HG03103 (cell line): ENCODE measurements around the gene PTPRE.

Experiments
- ATAC-seq: cut with Tn5 transposase; IDR thresholded peaks from one replicate; pipeline ENCODE4 v1.9.1; 2021; ENCODE audit warnings: low read depth; ENCODE audit not compliant: unreplicated experiment

The PTPRE gene

GRCh38 chr10:127997271-127997670 is 90.4 kb downstream of the PTPRE start:
- ATAC-seq: no peak

DNA sequence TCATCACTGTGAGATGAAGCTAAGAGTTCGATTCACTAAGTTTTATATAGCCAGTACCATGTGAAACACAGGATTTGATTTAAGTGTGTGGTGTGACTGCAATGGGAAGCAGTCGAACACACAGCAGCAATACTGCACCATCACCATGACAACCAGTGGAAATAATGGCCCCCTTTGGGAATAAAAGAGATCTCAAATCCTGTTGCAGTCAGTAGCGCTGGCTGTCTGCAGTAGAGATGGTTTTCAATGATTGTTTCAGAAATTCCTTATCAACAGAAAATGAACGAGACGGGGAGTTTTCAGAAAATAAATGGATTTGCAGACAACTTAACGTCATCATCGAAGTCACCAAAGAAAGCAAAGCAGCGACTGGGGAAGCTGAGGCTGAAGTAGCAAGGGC is 91.0 kb downstream of the PTPRE start:
- no peak for ATAC-seq

DNA sequence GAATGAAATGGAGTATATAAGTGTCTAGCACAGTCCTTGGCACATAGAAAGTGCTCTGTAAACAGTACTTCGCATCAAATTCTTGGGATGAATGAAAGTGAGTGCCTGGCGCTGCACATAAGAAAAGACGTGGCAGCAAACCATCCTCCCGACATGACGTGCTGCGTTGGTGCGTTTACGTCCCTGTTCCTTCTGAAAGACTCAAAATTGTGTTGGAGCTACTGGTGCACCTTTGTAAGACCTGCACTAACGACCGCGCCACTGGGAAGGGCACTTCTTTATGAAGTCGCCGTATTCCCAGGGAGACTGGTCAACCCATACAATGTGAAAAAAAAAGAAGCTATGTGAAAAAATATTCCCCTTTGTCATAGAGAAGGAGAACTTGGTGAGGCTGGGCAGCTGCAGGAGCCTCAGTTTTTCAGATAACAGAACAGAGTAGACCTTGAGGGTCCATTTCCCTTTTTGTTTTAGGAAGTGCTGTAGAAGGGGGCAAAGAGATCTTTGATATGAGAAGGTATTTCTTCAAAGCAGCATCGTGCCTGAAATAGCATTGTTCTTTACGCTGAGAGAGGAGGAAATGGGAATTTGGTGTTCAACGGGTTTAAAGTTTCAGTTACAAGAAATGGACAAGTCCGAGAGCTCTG is 91.7 kb downstream of the PTPRE start:
- ATAC-seq: no peak

DNA sequence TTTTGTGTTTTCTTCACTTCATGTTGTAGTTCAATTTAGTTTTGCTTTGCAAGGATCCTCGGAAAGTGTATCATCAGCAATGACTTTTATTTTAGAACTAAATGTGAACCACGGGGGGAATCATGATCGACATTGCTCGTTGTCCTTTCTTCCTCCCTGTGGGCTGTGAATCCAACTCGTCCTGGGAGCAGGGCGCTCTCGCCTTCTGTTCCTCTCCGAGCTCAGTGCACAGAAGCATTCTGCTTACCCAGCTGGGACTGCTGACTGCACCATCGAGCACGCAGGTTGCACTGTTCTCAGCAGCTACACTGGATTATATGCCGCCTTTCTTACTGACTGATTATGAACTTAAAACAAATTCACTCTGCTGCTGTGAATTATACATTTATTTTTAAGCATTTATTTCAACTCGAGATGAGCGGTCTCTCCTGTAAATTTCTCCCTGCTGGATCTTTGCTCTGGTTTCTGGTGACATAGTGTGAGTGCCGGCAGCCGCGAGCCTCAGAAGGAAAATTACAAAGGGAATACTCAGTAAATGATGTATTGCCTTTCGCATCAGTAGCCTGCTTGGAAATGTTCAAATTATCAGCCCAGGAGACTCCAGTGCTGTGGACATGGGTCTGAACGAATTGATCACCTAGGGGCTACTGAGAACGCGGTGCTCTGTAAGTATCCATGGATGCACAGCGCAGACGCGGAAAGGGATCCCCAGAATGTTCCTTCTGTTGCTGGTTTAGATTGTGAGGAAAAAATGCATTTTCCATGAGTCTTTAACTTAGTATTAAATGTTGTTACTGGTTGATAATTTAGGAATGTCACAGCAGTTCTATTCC is 92.6 kb downstream of the PTPRE start:
- no peak for ATAC-seq

GRCh38 chr10:128000471-128001362 is 93.8 kb downstream of the PTPRE start:
- ATAC-seq: no peak

DNA sequence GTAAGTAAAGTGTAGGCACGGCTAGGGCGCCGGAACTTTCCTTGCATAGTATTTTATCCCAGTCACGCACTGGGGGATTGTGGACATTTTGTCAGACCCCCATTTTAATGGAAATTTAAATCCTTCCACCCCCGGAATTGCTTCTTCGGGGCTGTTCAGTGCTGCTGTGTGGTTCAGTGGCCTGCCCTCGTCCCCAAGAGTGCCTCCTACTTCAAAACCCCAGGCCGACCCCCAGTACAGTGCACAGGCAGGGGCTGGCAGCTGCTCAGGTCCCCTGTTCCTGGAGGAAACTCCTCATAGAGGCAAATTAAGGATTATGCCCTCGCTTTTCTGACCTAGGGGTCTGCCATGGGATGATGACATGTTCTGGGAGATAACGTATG is 94.5 kb downstream of the PTPRE start:
- ATAC-seq: no peak

- no peak for ATAC-seq
Observed at GRCh38 chr10:128001849-128002248, 94.9 kb downstream of the PTPRE start.

DNA sequence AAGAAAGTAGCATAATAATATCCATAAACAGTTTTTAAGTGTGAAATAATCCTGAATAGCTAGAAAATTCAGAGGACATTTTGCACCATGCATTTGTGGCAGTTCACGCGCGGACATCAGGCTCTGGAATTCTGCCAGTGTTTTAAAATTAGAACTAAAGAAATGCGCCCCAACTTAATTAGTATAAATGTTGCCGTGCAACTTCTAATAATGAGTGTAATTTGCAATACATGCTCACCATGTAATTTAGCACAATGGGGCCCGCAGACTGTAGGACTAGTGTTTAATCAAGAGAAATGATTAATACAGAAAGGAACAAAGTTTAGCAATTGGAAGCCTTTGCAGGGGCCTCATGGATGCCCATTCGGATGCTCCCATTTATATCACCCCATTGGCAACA is 96.6 kb downstream of the PTPRE start:
- no peak for ATAC-seq

- no peak for ATAC-seq
Observed at GRCh38 chr10:128005858-128006257, 99.0 kb downstream of the PTPRE start.

GRCh38 chr10:128007056-128007455 is 100.2 kb downstream of the PTPRE start:
- no peak for ATAC-seq

DNA sequence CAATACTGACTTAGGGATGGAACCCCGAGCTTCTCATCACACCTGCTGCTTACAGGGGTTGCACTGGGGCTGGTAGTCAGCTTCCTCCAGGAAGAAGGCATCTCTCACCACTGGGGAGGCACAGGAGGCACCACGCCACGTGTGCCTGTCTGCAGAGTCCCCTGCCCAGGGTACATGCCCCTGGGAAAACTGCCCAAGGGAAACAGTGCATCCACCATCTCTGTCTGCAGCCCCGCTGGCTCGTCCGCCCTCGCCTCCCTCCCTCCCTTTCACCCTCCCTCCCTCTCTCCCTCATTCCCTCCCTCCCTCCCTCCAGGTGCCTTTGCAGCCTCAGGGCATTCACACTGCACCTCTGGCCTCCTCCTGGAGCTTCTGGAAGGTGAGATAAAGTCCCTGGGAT is 101.1 kb downstream of the PTPRE start:
- no peak for ATAC-seq

- no peak for ATAC-seq
Observed at GRCh38 chr10:128008521-128009250, 101.8 kb downstream of the PTPRE start.

DNA sequence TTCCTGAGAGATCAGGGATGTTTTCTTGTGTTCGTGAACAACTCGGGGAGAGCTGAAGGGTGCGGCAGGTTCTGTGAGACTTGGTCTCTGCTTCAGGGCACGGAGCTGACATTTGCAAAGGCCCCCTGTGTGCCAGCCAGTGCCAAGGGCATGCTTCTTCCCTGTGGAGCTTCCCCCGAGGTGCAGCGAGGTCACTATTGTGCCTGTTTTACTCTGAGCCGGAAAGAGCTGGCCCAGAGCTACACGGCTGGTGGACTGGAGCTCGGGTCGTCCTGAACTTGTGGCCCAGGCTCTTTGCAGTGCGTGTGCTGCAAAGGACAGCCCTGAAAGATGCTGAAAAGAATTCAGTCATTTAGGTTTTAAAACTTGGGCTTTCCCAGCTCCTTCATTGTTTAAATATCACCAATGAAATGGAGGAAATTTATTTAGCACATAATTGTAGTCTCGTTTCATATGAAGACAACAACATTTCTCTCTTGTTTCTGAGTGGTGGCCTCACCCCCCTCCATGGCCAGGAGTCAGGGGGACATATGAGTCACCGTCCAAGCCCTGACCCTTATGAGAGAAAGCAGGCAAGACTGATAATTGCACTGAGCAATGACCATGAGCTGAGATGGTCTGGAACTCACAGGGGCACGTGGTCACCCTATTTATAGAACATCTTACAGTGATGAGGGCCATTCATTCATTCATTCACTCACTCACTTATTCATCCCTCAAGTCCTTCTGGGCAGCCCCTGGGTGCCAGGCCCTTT is 102.6 kb downstream of the PTPRE start:
- no peak for ATAC-seq

DNA sequence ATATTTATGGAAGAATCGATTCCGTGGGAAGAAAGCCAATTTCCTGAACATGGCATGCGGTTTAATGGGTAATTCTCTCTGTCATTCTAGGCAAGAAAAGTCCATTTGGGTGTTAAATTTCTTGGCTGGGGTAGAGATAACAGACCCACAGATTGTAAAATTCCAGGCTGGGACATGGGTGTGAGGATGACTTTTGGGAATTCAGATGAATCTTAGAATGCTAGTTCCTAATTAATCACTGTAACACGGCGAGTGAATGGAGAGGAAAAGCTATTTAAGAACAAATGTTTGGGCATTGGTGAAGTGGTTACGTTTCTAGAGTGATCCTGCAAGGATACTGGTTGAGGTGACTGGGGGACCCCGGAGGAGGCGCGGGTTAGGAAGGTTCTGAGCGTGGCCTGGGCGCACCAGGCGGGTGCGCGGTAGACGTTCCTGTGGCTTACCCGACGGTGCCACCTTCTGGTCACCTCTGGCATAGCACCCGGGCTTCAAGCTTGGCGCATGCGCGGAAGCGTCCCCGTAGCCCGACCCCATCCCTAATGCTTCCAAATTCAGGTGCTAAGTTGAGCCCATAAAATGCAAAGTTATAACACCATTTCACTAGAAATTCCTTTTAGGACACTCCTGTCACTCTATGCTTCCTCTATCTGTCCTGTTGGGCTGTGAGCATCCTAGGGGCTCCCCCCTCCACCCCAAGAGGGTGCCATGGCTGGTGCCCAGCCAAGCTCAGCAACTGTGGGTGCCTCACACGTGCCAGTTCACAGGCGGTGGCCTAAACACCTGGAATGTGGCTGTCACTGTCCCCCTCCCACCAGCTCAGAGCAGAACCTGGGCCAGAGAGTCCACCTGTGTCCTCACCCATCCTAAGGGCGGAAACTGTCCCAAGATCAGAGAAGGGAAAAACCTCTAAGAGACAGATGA is 104.4 kb downstream of the PTPRE start:
- ATAC-seq: peak; percentile 66

DNA sequence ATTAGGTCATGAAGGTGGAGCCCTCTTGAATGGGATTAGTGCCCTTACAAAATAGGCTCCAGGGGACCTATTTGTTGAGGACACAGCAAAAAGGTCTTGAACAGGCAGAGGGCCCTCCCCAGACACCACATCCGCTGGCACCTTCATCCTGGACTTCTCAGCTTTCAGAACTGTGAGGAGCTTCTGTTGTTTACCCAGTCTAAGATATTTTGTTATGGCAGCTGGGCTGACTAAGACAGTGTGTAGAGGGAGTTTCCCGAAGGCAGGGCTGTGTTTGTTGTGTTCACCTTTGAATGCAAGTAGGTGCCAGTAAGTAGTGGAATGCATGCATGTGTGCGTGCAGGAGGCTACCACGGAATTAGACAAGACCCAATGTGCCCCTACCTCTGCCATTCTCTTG is 106.7 kb downstream of the PTPRE start:
- ATAC-seq: no peak

- ATAC-seq: no peak
Observed at GRCh38 chr10:128014236-128014635, 107.3 kb downstream of the PTPRE start.

DNA sequence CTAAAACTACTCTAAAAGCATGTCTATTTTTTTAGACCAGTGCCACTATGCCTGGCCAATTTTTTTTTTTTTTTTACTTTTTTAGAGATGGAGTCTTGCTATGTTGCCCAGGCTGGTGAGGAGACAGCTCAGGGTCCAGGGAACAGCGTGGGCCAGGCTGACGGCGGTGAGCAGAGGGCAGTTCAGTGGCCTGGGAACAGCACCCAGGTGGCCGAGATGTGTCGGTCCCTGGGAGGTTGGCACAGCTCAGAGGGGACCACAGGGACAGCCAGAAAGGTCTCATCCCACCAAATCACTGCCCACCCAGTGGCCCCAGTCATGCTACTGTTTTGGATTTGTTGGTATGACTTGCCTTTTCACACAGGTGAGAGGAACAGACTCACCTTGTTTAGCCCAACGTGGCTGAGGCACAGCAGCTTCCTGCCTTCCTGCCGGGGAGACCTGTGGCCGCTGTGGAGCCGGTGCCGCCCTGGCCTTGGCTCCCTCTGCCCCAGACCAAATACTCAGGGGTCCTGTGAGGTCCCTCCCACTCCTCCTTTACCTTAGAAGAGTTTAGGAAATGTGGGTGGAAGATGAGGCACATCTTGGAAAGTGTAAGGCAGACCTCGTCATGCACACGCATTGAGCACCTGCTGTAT is 109.6 kb downstream of the PTPRE start:
- no peak for ATAC-seq

DNA sequence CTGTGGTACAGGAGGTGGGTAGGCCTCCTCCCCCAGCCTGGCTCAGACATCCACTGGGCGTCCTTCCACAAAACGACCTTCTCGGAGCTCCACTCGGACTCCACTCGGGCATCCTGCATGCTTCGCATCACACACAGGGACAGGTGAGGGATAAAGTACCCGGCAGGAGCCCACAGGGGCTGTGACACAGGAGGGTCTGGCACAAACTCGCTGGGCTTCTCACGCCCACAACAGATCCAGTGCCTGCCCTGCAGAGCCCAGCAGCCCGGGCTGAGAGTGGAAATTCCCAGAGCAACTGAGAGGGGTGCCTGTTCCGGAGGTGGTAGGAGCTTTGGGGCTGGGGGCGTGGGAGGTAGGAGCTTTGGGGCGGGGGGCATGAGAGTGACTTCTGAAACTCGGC is 110.9 kb downstream of the PTPRE start:
- no peak for ATAC-seq
